NCI-H2196 treated with DMSO at 0.1 percent for 48 hours (cell line): Measurements from ENCODE around the gene NKD2.

Source experiments
- DNase-seq: peaks from one replicate; lab custom pipeline; 2025; ENCODE audit not compliant: unreplicated experiment; lab: John Stamatoyannopoulos, UW

The NKD2 gene

DNA sequence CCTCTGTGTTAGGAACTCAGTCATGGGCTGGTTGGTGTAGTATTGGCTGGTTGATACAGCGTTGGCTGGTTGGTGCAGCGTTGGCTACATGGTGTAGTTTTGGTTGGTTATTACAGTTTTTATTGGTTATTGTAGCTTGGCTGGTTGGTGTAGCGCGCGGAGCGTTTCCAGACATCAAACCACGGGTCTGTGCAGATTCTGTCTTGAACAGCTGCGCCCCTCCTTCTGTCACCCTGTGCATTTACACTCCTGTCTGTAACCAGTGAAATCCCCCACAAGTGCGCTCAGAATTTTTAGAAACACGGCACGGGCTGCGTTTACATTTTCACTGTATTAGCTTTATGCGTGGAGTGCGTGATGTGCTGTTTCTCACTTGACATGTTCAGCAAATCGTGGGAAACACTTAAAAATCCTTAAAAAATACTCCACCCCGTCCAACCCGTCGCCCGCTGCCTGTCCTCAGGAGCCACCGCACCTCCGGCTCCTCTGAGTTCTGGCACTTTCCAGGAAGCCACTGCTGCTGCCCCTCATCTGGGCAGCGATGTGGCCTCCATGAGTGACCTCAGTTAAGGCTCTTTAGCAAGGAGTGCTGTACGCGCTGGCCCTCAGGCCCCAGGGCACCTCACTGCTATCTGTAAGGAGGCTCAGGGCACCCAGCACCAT is 20.8 kb downstream of the NKD2 start:
- no peak for DNase-seq

DNA sequence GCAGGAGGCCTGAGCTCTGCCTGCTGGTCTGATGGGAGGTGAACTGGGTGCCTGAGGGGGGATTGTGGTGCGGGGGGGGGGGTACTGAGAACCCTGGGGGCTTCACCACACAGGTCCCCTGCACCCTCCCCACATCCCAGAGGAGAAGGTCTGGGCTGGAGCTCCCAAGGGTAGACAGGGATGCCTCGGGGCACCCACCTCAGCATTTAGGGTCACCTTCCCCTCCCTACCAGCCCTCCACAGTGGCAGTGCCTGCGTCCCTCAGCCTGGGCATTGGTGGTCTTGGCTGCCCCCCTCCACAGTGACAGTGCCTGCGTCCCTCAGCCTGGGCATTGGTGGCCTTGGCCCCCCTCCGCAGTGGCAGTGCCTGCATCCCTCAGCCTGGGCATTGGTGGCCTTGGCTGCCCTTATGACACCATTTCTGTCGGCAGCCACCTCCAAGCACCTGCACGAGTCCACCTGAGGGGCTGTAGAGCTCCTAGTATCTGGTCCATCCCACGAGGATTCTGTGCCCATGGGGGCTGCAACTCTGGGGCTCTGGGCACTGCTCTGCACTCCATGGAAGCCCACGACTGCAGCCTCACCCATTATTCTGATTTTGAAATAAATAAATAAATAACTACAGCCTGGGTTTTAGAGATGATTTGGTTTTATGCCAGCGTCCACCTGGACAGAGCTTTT is 21.5 kb downstream of the NKD2 start:
- DNase-seq = no peak

DNA sequence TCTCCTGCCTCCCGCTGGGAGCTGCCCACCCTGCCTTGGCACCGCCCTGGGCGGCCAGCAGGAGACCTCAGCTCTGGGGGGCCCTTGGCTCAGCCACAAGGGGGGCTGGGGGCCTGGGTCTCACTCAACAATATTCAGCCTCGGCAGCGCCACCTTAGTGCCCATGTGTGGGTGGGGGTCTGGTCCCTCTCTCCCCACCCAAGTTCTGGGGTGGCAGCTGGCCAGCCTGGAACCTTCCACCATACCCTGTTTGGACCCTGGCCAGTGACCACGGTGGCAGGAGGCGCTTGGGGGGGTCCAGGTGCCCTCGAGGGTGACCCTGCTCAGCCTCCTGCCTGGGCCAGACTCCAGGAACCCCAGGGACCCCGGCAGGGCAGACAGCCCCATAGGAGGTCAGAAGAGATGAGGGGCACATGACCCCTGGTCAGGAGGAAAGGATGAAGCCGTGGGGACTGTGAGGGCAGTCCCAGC is 22.2 kb downstream of the NKD2 start:
- no peak for DNase-seq

DNA sequence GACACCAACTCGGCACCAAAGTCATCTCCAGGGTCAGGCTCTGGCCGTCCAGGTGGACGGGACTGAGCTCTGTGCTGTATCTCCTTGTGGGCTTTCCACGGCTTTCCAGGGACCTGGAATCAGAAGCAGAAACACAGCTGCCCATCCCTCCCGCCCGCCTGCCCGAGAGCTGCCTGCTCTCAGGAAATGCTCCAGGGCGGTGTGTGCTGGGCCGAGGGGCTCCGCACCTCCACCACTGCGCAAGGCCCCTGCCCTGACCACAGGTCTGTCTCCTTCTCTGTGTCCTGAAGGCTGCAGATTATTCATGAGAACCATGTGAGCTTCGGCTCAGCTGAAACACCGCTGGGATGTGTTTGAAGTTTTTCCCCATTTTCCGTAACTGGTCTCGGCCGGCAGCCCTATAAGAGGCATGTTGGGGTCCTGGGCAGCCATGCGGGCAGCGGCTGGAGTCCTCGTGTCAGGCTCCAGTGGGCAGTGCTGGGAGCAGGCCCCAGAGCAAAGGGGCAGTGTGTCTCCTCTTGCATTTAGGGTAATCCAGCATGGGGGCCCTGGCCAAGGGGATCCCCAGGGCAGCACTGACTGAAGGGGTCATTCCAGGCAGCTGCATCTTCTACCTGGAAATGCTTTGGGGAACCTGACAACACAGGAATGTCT is 22.8 kb downstream of the NKD2 start:
- DNase-seq = no peak

DNA sequence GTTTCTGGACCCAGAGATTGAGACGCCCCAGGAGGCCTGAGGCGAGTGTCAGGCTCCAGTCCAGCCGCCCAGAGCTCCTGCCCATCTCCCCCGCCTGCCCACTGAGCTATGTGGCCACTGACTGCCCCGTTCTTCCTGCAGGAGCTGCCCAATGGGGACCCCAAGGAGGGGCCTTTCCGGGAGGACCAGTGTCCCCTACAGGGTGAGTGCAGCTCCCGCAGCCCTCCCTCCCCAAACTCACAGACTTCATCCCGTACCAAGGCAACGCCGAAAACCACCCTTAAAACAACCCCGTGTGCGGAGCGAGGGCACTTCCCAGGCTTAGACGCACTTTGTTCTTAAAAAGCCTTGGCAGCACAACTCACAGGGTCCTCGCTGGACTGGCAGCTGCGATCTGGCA is 23.4 kb downstream of the NKD2 start:
- no peak for DNase-seq

DNA sequence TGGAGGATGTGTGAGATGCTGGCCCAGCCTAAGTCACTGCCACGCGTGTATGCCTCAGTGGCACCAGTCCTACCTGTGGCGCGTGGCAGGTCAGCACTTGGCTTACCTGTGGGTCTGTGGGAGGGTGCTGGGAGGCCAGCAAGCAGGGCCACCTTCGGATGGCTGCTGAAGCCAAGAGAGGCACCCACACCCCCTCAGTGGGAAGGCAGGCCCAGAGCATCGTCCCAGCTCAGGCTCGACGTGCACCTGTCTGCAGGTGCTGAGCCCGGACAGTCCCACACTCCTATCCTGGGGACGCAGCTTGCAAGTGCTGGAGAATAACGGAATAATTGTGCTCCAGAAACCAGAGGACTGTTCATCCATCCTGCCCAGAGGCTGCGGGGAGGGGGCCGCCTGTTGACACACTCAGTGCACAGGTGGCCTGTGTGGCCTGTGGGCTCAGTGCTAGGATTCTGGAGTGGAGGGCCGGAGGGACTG is 24.0 kb downstream of the NKD2 start:
- DNase-seq = no peak

DNA sequence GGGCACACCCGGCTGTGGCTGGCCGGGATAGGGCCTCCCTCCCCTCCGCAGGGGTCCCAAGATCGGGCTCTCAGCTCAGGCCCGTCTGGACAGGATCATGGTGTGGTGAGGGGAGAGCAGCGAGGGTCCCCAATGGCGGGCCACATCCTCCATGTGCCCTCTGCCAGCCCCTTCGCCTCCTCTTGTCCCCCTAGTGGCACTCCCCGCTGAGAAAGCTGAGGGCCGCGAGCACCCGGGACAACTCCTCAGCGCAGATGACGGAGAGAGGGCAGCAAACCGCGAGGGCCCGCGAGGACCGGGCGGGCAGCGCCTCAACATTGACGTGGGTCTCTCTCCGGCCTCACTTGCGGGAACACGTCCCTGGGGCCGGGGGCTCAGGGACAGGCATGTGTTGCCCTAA is 24.6 kb downstream of the NKD2 start:
- no peak for DNase-seq

DNA sequence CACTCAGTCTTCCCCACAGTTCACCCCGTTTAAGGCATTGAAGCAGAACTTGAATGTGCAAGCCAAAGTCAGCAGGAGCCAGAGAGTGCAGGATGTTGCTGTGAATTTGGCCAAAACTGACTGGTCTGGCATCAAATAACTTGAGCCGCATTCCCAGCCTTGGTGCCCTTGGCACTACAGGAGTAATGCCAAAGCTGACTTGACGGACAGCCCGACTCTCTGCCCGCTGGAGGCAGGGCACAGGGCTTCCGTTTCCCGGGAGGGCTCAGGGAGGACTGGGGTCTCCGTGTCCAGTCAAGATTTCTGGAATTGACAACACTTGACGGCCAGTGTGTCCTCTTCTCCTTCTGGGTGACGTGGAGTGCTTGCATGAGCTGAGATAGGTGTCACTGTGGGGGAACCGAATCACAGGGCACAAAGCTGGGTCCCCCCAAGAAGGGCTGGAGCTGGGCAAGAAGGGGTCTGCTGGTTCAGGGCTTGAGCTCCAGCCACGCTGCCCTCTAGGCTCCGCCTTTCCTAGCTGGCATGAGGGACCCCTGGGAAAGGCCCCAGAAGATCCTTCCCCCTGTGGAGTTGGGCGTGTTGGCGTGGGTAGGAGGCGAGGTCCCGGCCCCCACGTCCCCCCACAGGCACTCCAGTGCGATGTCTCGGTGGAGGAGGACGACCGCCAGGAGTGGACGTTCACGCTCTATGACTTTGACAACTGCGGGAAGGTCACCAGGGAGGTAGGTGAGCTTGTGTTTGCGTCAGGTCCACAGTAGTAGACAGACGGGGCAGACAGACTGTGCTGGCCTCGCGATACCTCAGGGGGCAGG is 25.2 kb downstream of the NKD2 start:
- DNase-seq = no peak

DNA sequence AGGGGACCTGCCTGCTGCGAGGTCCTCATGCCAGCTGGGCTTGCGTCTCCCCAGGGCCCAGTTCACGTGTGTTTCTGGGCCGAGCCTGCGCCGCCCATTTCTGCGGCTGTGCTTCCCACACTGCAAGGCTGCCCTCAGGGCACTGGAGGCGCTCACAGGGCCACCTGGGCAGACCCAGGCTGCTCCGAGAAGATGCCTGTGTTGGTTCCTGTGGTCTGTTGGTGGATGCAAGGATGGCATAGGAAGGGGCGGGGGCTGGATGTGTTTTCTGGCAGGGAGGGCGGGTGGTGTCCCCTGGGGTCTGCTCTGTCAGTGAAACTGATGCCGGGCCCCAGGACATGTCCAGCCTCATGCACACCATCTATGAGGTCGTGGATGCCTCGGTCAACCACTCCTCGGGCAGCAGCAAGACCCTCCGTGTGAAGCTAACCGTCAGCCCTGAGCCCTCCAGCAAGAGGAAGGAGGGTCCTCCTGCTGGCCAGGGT is 25.9 kb downstream of the NKD2 start:
- DNase-seq = no peak

DNA sequence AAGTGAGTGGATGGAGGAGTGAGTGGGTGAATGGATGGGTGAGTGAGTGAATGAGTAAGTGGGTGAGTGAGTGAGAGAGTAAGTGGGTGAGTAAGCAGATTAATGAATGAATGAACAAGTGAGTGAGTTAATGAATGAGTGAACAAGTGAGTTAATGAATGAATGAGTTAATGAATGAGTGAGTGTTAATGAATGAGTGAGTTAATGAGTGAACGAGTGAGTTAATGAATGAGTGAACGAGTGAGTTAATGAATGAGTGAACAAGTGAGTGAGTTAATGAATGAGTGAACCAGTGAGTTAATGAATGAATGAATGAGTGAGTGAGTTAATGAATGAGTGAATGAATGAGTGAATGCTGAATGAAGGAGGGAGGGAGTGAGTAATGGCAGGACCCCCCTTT is 26.4 kb downstream of the NKD2 start:
- DNase-seq = no peak

DNA sequence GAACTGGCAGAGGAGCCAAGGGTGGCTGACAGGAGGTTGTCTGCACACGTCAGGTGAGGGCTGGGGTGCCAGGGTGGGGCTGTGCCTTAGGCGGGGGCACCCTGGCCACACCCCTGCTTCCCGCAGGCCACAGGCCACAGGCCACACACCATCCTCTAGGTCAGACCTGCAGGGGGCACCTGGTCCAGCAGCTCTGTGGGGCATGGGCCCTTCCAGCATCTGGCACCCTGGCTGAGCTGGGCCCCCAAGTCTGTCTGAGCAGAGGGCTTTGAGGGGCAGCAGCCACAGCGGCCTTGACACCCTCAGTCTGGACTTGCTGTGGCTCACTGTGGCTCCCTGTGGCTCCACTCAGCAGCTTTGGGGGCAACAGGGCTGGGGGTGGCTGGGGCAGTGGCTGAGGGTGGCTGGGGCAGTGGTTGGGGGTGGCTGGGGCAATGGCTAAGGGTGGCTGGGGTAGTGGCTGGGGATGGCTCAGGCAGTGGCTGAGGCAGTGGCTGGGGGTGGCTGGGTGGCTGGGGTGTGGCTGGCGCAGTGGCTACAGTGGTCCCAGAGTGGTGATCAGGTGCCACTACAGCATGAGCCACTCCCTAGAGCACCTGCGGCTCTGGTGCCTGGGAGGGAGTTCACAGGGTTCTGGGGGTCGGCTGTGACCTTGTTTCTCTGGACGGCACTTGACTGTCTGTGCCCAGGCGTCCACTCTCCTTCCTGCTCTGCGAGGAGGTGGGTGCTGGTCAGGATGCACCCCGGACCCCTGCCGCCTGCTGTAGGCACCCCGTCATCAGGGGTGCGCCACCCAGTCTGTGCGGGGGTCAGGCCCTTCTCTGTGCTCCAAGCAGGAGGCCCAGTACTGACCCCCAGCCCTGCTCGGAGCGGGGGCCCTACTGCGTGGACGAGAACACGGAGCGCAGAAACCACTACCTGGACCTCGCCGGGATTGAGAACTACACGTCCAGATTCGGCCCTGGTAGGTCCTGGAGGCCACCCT is 27.1 kb downstream of the NKD2 start:
- DNase-seq = no peak

DNA sequence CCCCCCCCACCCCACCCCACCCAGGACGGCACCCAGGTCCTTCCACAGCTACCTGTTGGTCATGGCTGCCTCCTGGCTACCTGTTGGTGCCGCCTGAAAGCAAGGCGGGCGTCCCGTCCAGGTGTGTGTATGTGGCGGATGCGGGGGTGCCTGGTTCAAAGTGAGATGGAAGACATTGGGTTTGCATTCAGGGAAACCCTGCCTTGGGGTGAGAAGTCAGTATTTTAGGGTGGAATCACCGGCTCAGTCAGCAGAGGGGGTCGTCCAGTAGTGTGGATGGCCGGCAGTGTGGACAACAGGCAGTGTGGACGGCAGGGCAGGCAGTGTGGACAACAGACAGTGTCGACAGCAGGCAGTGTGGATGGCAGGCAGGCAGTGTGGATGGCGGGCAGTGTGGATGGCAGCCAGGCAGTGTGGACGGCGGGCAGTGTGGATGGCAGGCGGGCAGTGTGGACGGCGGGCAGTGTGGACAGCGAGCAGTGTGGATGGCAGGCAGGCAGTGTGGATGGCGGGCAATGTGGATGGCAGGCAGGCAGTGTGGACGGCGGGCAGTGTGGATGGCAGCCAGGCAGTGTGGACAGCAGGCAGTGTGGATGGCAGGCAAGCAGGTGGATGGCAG is 28.0 kb downstream of the NKD2 start:
- no peak for DNase-seq

DNA sequence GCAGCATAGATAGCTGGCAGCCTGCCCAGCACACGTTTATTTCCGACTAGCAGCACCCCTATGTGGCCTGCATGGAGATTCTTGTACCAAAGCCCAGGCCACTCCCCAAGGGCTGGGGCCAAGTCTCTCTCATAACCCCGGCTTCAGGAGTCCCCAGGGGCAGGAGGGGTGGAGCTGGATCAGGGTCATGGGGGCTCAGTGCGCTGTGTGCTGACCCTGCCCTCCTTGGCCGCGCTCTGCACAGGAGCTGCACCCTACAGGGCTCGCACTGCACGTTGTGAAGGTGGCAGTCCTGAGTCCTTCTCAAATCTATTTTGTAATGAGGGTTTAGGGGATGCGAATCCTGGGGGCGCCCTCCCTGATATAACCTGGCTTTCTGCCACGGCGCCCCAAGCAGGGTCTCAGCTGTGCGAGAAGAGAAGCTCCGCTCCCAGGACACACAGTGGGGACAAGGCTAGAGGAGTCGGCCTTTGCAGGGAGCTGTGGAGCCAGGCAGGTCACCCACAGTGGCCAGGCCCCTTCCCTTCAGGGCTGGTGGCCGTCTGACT is 28.6 kb downstream of the NKD2 start:
- DNase-seq = no peak

DNA sequence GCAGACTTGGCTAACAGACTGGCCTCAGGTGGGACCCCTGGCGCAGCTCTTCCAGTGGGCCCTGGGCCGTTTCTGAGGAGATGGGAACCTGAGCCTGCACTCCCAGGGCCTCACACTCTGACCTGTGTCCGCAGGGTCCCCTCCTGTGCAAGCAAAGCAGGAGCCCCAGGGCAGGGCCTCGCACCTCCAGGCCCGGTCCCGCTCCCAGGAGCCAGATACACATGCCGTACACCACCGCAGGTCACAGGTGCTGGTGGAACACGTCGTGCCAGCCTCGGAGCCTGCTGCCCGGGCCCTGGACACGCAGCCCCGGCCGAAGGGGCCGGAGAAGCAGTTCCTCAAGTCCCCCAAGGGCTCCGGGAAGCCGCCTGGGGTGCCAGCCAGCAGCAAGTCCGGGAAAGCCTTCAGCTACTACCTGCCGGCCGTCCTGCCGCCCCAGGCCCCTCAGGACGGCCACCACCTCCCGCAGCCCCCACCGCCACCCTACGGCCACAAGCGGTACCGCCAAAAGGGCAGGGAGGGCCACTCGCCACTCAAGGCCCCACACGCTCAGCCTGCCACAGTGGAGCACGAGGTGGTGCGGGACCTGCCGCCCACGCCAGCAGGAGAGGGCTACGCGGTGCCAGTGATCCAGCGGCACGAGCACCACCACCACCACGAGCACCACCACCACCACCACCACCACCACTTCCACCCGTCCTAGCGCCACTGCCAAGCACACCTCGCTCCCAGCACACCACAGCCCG is 29.2 kb downstream of the NKD2 start:
- DNase-seq = no peak

DNA sequence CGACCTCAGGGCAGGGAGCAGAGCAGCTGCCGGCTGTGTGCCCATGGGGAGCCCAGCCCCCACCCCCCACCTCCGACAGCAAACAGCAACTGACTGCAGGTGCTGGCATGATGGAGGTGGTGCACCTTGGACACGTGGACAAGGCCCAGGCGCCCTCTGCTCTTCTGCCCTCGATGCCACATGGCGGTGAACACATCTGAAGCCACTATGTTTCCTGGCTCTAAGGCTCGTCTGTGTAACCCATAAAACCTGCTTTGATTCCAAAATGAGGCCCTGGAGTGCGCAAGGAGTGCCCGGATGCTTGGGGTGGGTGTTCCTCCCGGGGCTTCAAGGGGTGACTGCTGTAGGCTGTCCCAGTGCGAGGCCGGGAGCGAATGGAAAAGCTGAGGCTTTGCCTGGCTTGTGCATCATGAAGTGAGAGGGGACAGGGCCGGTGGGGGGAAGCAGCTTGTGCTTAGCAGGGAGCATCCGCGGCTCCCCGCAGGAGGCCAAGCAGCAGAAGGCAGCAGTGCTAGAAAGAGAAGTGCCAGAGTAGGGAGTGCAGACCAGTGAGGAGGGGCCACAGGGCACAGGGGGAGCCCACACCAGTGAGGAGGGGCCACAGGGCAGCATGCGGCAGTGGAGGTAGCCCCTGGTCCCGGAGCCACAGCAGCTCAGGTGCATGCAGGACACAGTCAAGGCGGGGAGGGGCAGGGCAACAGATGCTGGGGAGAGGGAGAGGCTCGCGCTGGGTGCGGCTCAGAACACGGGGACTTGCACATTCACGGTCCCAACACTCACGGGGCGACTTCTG is 30.0 kb downstream of the NKD2 start:
- DNase-seq = no peak

DNA sequence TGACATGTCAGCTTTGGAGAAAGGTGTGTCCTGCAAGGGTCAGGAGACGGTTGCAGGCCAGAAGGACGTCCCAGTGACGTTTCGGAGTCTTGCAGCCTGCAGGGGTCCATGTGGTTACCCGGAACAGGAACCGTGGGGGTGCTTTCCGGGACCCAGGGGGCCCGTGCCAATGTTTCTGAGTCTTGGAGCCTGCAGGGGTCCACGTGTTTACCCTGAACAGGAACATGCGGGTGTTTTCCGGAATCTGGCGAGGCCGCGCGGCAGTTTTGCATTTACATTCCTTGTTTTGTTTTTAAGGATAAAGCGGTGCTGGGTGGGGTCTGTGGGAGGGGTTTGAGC is 30.6 kb downstream of the NKD2 start:
- DNase-seq = no peak

DNA sequence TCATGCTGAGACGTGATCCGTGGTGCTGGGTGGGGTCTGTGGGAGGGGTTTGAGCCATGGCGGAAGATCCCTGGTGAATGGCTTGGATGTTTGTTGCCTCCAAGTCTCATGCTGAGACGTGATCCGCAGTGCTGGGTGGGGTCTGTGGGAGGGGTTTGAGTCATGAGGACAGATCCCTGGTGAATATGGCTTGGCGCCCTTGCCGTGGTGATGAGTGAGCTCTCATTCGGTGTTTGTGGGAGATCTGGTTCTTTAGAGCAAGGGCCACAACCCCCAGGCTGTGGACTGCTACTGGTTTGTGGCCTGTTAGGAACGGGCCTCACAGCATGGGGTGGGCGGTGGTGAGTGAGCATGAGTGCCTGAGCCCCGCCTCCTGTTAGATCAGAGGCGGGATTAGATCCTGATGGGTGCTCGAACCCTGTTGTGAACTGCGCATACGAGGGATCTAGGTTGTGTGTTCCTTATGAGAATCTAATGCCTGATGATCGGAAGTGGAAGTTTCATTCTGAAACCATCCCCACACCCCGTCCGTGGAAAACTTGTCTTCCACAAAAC is 31.2 kb downstream of the NKD2 start:
- no peak for DNase-seq

DNA sequence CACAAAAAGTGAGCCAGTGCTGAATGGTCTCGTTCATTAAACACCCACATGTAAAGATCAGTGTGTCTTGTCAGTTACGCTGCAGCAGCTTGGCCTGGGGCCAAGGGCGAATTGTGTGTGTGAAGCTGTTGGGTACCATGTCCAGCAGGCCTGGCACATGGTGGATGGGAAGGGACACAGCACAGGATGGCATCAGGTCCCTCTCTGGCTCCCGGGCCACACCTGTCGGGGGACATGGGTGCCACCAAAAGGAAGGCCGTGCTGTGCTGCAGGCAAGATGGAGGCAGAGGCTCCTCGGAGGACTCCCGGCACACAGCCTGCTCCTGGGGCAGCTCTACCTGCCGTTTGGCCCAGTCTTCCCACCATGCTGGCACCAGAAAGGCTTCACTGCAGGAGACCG is 32.0 kb downstream of the NKD2 start:
- no peak for DNase-seq
